Measurements from ENCODE around the gene PFKP.

The PFKP gene

DNA sequence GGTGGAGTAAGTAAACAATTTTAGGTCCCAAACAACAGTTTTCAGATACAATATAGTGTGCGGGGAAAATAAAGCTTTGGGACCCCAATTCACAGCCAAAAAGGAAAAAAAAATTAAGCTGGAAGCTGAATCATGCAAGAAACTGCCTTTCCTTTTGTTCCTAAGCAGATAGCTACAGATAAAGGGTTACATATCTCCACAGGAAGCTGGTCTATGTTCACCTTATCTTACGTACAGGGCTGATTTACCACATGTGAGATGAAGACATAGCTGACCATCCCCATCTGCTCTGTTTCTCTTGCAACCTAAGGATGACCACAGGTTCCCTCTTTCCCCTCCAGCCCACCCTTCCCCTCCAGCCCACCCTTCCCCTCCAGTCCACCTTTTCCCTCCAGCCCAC, 14.2 kb upstream of the PFKP start:
- no peaks in the 10 kb centered on the region for H3K27me3 ChIP-seq (ENCODE audit: insufficient read depth, poor library complexity, severe bottlenecking)
- no peak overlapping the region for H3K27ac ChIP-seq (replicated peaks)
- no peak overlapping the region for H3K4me3 ChIP-seq (replicated peaks; ENCODE audit: insufficient read depth, low read length)
- no peak for TF ChIP-seq SPI1 (IDR thresholded peaks at IDR 0.05; ENCODE audit: borderline replicate concordance, low read depth)
- no peak for TF ChIP-seq POLR2AphosphoS5 (IDR thresholded peaks at IDR 0.05; ENCODE audit: low read depth)
- TF ChIP-seq, protein P1, sequence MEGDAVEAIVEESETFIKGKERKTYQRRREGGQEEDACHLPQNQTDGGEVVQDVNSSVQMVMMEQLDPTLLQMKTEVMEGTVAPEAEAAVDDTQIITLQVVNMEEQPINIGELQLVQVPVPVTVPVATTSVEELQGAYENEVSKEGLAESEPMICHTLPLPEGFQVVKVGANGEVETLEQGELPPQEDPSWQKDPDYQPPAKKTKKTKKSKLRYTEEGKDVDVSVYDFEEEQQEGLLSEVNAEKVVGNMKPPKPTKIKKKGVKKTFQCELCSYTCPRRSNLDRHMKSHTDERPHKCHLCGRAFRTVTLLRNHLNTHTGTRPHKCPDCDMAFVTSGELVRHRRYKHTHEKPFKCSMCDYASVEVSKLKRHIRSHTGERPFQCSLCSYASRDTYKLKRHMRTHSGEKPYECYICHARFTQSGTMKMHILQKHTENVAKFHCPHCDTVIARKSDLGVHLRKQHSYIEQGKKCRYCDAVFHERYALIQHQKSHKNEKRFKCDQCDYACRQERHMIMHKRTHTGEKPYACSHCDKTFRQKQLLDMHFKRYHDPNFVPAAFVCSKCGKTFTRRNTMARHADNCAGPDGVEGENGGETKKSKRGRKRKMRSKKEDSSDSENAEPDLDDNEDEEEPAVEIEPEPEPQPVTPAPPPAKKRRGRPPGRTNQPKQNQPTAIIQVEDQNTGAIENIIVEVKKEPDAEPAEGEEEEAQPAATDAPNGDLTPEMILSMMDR (IDR thresholded peaks at IDR 0.05; ENCODE audit: insufficient read depth, low read length), result no peak
- TF ChIP-seq GABPA (IDR thresholded peaks at IDR 0.05; ENCODE audit: low read depth), result no peak
- TF ChIP-seq, protein P2, sequence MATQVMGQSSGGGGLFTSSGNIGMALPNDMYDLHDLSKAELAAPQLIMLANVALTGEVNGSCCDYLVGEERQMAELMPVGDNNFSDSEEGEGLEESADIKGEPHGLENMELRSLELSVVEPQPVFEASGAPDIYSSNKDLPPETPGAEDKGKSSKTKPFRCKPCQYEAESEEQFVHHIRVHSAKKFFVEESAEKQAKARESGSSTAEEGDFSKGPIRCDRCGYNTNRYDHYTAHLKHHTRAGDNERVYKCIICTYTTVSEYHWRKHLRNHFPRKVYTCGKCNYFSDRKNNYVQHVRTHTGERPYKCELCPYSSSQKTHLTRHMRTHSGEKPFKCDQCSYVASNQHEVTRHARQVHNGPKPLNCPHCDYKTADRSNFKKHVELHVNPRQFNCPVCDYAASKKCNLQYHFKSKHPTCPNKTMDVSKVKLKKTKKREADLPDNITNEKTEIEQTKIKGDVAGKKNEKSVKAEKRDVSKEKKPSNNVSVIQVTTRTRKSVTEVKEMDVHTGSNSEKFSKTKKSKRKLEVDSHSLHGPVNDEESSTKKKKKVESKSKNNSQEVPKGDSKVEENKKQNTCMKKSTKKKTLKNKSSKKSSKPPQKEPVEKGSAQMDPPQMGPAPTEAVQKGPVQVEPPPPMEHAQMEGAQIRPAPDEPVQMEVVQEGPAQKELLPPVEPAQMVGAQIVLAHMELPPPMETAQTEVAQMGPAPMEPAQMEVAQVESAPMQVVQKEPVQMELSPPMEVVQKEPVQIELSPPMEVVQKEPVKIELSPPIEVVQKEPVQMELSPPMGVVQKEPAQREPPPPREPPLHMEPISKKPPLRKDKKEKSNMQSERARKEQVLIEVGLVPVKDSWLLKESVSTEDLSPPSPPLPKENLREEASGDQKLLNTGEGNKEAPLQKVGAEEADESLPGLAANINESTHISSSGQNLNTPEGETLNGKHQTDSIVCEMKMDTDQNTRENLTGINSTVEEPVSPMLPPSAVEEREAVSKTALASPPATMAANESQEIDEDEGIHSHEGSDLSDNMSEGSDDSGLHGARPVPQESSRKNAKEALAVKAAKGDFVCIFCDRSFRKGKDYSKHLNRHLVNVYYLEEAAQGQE (IDR thresholded peaks at IDR 0.05; ENCODE audit: insufficient replicate concordance, low read depth), result no peak
- DNase-seq (ENCODE audit: low read depth in 1 of 2, low spot score in 1 of 2), result no peak

DNA sequence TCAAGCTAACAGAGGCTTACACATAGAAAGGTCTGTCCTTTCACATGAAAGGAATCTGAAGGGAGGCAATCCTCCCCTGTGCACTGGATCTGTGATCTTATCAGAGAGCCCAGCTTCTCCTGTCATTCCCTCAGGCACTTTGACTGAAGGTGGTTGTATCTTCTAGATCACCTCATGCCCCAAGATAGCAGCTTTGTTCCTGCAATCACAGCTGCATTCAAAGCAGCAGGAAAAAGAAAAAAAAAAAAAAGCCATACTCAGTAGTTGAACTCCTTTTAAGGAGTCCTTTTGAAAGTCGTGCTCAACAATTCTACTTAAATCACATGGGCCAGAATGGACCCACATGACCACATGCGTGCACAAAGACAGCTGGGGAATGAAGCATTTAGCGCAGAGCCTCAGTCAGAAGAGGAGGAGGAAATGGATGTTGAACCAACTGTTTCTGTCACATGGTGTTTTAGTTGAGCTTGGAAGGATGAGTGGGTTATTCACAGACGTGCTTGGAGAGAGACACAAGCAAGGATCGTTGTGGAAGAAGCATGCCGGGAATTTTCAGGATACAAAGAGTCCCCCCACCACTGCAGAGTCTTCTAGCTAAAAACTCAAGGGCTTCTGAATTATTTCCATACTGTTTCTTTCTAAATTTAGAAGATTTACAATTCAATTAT, 13.0 kb upstream of the PFKP start:
- Histone ChIP-seq H3K27ac (replicated peaks) (no peak overlapping the region), H3K4me3 (replicated peaks; ENCODE audit: insufficient read depth, low read length) (no peak overlapping the region), H3K27me3 (ENCODE audit: insufficient read depth, poor library complexity, severe bottlenecking) (no peaks in the 10 kb centered on the region)
- TF ChIP-seq SPI1 (IDR thresholded peaks at IDR 0.05; ENCODE audit: borderline replicate concordance, low read depth), result no peak
- no peak for TF ChIP-seq POLR2AphosphoS5 (IDR thresholded peaks at IDR 0.05; ENCODE audit: low read depth)
- TF ChIP-seq, protein P2 (IDR thresholded peaks at IDR 0.05; ENCODE audit: insufficient replicate concordance, low read depth), result no peak
- no peak for TF ChIP-seq GABPA (IDR thresholded peaks at IDR 0.05; ENCODE audit: low read depth)
- TF ChIP-seq, protein P1 (IDR thresholded peaks at IDR 0.05; ENCODE audit: insufficient read depth, low read length), result no peak
- DNase-seq (ENCODE audit: low read depth in 1 of 2, low spot score in 1 of 2), result no peak

DNA sequence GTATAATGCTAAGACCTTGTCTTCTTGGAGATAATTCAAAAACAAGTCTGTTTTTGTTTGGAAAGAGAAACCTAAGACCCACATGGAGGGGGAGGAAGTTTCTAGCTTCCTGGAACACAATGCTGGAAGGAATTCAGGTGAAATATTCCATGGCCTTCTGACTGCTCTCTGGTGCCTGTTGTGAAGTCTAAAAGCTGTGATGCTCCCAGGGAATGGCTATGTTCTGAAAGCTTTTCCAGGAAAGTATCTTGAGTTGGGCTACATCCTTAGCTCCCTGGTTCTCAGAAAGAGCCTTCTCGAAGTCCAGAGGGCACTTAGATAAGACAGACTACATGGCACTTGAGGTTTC, 12.5 kb upstream of the PFKP start:
- TF ChIP-seq POLR2AphosphoS5 (IDR thresholded peaks at IDR 0.05; ENCODE audit: low read depth) (no peak), SPI1 (IDR thresholded peaks at IDR 0.05; ENCODE audit: borderline replicate concordance, low read depth) (no peak), GABPA (IDR thresholded peaks at IDR 0.05; ENCODE audit: low read depth) (no peak)
- TF ChIP-seq, protein P1 (IDR thresholded peaks at IDR 0.05; ENCODE audit: insufficient read depth, low read length), result no peak
- TF ChIP-seq, protein P2 (IDR thresholded peaks at IDR 0.05; ENCODE audit: insufficient replicate concordance, low read depth), result no peak
- Histone ChIP-seq H3K27me3 (ENCODE audit: insufficient read depth, poor library complexity, severe bottlenecking) (no peaks in the 10 kb centered on the region), H3K27ac (replicated peaks) (no peak overlapping the region), H3K4me3 (replicated peaks; ENCODE audit: insufficient read depth, low read length) (no peak overlapping the region)
- no peak for DNase-seq (ENCODE audit: low read depth in 1 of 2, low spot score in 1 of 2)

All from HL-60 (cell line).